BJ (cell line): Measurements from ENCODE around the gene OR8B3. TPM values are rescaled to one million over a fixed set of nuclear protein-coding genes. Genes with fewer than 3 reads are reported as not detected.
"Not testable (repeated sequence)": the region's sequence is repeated elsewhere in the genome, so short reads cannot be mapped to it uniquely, and the experiment has no call there.

Experiments used
- CTCF ChIA-PET: fragments of 350-600 bp; formaldehyde crosslinking; extraction: SDS; loops from one replicate; lab custom pipeline; 2021; ENCODE audit warnings: antibody characterized with exemption, inconsistent platforms; lab: Yijun Ruan, JAX
- POLR2A ChIA-PET: fragments of 300-600 bp; sonication (Branson Sonifier 250); formaldehyde crosslinking; extraction: SDS; loops from one replicate; lab custom pipeline; 2021; ENCODE audit warnings: antibody characterized with exemption; lab: Charles Lee
- DNase-seq: peaks from one replicate; pipeline ENCODE4 v3.0.0-alpha.2; 2011; ENCODE audit warnings: low read depth
- H3K27me3 ChIP-seq: 2 replicates; pipeline ENCODE4 v1.6.0; 2011; ENCODE audit warnings: low read length; ENCODE audit not compliant: control insufficient read depth, insufficient read depth
- H3K36me3 ChIP-seq: 2 replicates; pipeline ENCODE4 v1.5.1; 2011; ENCODE audit warnings: low read length; ENCODE audit not compliant: control insufficient read depth, insufficient read depth
- H3K4me3 ChIP-seq: 2 replicates; pipeline ENCODE4 v1.5.1; 2011; ENCODE audit warnings: low read depth, mild to moderate bottlenecking, control low read depth, low read length
- polyA plus RNA-seq: library from polyadenylated mRNA; depleted of rRNA; stranded (reverse); fragments of >200 nt; gene quantifications from 2 replicates; pipeline ENCODE4 v1.2.3, GENCODE V29; 2011
- TF ChIP-seq, protein P1 (sequence below): IDR thresholded peaks from 2 replicates; pipeline ENCODE4 v1.5.1; 2011; ENCODE audit warnings: low read depth, mild to moderate bottlenecking, control low read depth, inconsistent platforms, low read length, moderate library complexity; ENCODE audit not compliant: insufficient read depth

Gene OR8B3
- polyA plus RNA-seq, 1 experiment = not detected

DNA sequence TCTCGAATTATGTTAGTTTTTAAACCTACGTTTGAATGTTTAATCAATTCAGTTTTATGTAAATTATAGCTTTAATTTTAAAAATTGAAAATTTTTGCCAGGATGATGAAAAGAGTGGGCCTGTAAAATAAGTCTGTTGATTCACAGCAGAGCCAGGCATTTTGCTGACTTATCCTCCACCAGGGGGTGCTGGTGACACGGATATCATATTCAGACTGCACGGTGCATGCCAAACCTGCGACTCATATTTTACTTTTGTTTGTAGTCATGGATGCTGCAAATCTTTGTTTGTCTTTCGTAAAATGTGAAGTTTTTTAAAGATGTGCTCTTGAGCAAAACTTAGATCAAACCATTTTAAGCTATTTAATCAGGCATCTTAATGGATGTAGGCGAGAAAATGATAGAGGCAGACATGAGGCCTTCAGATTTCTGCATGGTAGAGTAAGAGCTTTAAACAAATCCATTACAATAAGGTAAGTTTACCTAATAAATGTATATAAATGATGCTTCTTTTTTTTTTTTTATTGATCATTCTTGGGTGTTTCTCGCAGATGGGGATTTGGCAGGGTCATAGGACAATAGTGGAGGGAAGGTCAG lies 3.6 kb upstream of the OR8B3 start:
- H3K36me3 ChIP-seq = no peaks in the 10 kb centered on the region
- no peaks in the 10 kb centered on the region for H3K27me3 ChIP-seq
- TF ChIP-seq, protein P1, sequence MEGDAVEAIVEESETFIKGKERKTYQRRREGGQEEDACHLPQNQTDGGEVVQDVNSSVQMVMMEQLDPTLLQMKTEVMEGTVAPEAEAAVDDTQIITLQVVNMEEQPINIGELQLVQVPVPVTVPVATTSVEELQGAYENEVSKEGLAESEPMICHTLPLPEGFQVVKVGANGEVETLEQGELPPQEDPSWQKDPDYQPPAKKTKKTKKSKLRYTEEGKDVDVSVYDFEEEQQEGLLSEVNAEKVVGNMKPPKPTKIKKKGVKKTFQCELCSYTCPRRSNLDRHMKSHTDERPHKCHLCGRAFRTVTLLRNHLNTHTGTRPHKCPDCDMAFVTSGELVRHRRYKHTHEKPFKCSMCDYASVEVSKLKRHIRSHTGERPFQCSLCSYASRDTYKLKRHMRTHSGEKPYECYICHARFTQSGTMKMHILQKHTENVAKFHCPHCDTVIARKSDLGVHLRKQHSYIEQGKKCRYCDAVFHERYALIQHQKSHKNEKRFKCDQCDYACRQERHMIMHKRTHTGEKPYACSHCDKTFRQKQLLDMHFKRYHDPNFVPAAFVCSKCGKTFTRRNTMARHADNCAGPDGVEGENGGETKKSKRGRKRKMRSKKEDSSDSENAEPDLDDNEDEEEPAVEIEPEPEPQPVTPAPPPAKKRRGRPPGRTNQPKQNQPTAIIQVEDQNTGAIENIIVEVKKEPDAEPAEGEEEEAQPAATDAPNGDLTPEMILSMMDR = peak; percentile 74
- POLR2A ChIA-PET = no interaction called here
- no peak overlapping the region for H3K4me3 ChIP-seq
- CTCF ChIA-PET = interaction anchor here (0.9 to 1.7 kb wide), 6 partner anchors 14 to 338 kb away, joined by 3 to 6 read pairs (median 4); no protein-coding TSS in a partner anchor
- peak; percentile 25 for DNase-seq

DNA sequence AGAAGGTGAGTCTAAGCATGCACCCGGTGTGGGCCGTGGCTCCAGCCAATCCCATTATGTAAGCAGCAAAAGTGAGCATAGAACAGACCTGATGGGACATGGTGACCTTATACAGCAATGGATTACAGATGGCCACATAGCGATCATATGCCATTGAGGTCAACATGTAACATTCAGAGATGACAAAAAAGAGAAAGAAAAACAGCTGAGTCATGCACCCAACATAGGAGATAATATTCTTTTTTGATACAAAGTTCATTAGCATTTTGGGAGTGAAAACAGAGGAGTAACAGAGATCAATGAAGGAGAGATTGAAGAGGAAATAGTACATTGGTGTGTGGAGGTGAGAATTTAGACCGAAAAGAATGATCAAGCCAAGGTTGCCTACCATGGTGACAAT lies 2.0 kb downstream of the OR8B3 start:
- H3K36me3 ChIP-seq, POLR2A ChIA-PET, DNase-seq, H3K27me3 ChIP-seq, H3K4me3 ChIP-seq, CTCF ChIA-PET: not testable (repeated sequence)

DNA sequence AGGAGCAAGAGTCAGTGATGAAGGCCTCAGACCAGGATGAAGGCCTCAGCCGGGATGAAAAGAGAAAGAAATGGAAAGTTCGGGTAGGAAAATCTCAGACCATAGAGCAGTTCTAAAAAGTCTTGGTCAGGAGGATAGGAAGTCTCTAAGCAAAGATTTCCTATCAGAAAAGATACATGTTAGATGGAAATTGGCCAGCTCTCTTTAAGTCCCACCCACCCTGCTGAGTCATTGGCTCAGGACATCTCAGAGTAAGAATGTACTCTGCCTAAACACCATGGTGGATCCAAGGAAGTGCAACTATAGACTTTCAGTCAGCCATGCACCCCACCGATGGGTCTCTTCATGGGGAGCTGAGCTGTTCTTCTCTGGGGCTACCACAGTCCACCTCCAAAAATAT lies 4.4 kb downstream of the OR8B3 start:
- TF ChIP-seq, protein P1 = no peak
- no peak overlapping the region for H3K4me3 ChIP-seq
- POLR2A ChIA-PET = no interaction called here
- CTCF ChIA-PET = no interaction called here
- H3K36me3 ChIP-seq = no peaks in the 10 kb centered on the region
- no peaks in the 10 kb centered on the region for H3K27me3 ChIP-seq
- DNase-seq = no peak

DNA sequence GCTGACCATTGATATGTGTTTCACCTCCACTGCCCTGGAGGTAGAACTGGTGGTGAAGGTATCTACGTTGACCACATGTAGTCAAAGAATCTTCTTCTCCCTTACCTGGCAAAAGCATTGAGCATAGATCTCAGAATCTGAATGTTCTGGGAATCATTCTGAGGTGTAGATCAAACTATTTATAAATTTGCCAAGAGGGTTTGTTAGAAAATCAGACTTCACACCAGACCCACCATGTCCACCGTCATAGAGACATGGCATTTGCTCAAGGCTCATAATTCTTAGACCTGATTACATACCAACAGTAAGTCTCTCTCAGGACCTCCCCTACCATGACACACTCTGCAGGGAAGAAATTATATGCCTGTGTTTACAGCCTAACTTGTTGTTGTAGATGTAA lies 14.4 kb downstream of the OR8B3 start, which contains the start of gene OR8B2:
TSS of gene OR8B2 (minus strand) at position 101 of the 400 bp plus-strand sequence. CDS start 1,156 bp downstream, outside the sequence.
- Histone ChIP-seq H3K36me3 (no peaks in the 10 kb centered on the region), H3K4me3 (no peak within 1 kb of the TSS), H3K27me3 (no peaks in the 10 kb centered on the region)
- TF ChIP-seq, protein P1 = no peak
- ChIA-PET POLR2A (no interaction called here), CTCF (no interaction called here)
- DNase-seq = no peak

DNA sequence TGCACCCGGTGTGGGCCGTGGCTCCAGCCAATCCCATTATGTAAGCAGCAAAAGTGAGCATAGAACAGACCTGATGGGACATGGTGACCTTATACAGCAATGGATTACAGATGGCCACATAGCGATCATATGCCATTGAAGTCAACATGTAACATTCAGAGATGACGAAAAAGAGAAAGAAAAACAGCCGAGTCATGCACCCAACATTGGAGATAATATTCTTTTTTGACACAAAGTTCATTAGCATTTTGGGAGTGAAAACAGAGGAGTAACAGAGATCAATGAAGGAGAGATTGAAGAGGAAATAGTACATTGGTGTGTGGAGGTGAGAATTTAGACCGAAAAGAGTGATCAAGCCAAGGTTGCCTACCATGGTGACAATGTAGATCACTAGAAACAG lies 16.0 kb downstream of the OR8B3 start:
- H3K36me3 ChIP-seq, H3K27me3 ChIP-seq, H3K4me3 ChIP-seq, CTCF ChIA-PET, DNase-seq, POLR2A ChIA-PET: not testable (repeated sequence)

DNA sequence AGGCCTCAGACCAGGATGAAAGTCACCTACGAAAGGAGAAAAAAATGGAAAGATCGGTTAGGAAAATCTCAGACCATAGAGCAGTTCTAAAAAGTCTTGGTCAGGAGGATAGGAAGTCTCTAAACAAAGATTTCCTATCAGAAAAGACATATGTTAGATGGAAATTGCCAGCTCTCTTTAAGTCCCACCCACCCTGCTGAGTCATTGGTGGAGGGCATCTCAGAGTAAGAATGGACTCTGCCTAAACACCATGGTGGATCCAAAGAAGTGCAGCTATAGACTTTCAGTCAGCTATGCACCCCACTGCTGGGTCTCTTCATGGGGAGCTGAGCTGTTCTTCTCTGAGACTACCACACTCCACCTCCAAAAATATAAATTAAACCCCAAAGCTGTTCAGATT lies 18.2 kb downstream of the OR8B3 start:
- DNase-seq = no peak
- H3K27me3 ChIP-seq = no peaks in the 10 kb centered on the region
- H3K36me3 ChIP-seq = no peaks in the 10 kb centered on the region
- TF ChIP-seq, protein P1 = no peak
- H3K4me3 ChIP-seq = no peak overlapping the region
- POLR2A ChIA-PET = no interaction called here
- CTCF ChIA-PET = no interaction called here
